ENCODE data around the gene CALHM5.

The CALHM5 gene

GRCh38 chr6:116512111-116512559 lies 696 bp downstream of the CALHM5 start:
- no peak for DNase-seq

GRCh38 chr6:116512734-116513133 lies 1.3 kb downstream of the CALHM5 start:
- no peak for DNase-seq

- DNase-seq, result no peak
These were observed 1.9 kb downstream of the CALHM5 start for GRCh38 chr6:116513224-116513875.

- no peak for DNase-seq
These were observed 2.7 kb downstream of the CALHM5 start for GRCh38 chr6:116514111-116514510.

GRCh38 chr6:116515141-116515540 lies 3.7 kb downstream of the CALHM5 start:
- no peak for DNase-seq

GRCh38 chr6:116518621-116519368 lies 7.4 kb downstream of the CALHM5 start:
- DNase-seq, result no peak

- no peak for DNase-seq
These were observed 11.5 kb downstream of the CALHM5 start for GRCh38 chr6:116522896-116523295.

- DNase-seq, result no peak
These were observed 12.8 kb downstream of the CALHM5 start for GRCh38 chr6:116524236-116524635.

- DNase-seq, result no peak
These were observed 16.7 kb downstream of the CALHM5 start for GRCh38 chr6:116528133-116528532.

GRCh38 chr6:116528780-116529179 lies 17.3 kb downstream of the CALHM5 start:
- DNase-seq, result no peak

GRCh38 chr6:116529466-116530290 lies 18.2 kb downstream of the CALHM5 start:
- DNase-seq, result no peak

- no peak for DNase-seq
These were observed 19.0 kb downstream of the CALHM5 start for GRCh38 chr6:116530436-116530835.

- peak; percentile 72 for DNase-seq
These were observed 20.5 kb downstream of the CALHM5 start for GRCh38 chr6:116531675-116532570.

GRCh38 chr6:116533233-116533957 lies 22.0 kb downstream of the CALHM5 start:
- DNase-seq, result no peak

GRCh38 chr6:116535109-116535508 lies 23.7 kb downstream of the CALHM5 start:
- no peak for DNase-seq

- DNase-seq, result peak; percentile 64
These were observed 24.8 kb downstream of the CALHM5 start for GRCh38 chr6:116536216-116536621.

GRCh38 chr6:116542426-116542825 lies 31.0 kb downstream of the CALHM5 start:
- DNase-seq, result no peak

- no peak for DNase-seq
These were observed 31.7 kb downstream of the CALHM5 start for GRCh38 chr6:116543149-116543548.

- no peak for DNase-seq
These were observed 34.2 kb downstream of the CALHM5 start, which contains the start of gene TRAPPC3L for GRCh38 chr6:116545651-116546050. Gene TRAPPC3L (minus strand): TSS chr6:116545684. CDS start chr6:116545514, 170 bp downstream.

GRCh38 chr6:116547358-116547757 lies 35.9 kb downstream of the CALHM5 start:
- no peak for DNase-seq

- no peak for DNase-seq
These were observed 39.4 kb downstream of the CALHM5 start for GRCh38 chr6:116550796-116551195.

GRCh38 chr6:116553451-116553850 lies 42.0 kb downstream of the CALHM5 start, which contains the start of gene CALHM4:
Gene CALHM4 (plus strand): TSS chr6:116553751. CDS start chr6:116553794, 43 bp downstream.
- DNase-seq, result no peak
